ENCODE results near the gene CCDC137.

The CCDC137 gene

DNA sequence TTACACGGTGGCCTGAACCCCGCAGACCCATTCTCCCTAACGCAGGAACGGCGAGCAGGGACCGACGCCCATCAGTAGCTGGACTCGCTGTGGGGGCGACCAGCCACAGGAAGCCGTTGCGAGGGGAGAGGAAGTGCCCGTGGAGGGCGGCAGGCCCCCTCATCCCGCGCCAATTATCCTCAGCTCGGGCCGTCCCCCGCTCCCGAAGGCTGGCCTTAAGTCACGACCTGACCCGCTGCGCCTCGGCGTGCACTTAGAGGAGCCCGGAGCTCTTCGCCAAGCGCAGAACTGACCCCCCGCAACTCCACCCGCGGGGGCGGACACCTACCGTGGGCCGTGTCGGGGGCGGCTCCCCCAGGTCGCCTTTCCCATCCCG lies 16.7 kb downstream of the CCDC137 start:
- no peak for DNase-seq (ENCODE audit: low read depth, low spot score)

DNA sequence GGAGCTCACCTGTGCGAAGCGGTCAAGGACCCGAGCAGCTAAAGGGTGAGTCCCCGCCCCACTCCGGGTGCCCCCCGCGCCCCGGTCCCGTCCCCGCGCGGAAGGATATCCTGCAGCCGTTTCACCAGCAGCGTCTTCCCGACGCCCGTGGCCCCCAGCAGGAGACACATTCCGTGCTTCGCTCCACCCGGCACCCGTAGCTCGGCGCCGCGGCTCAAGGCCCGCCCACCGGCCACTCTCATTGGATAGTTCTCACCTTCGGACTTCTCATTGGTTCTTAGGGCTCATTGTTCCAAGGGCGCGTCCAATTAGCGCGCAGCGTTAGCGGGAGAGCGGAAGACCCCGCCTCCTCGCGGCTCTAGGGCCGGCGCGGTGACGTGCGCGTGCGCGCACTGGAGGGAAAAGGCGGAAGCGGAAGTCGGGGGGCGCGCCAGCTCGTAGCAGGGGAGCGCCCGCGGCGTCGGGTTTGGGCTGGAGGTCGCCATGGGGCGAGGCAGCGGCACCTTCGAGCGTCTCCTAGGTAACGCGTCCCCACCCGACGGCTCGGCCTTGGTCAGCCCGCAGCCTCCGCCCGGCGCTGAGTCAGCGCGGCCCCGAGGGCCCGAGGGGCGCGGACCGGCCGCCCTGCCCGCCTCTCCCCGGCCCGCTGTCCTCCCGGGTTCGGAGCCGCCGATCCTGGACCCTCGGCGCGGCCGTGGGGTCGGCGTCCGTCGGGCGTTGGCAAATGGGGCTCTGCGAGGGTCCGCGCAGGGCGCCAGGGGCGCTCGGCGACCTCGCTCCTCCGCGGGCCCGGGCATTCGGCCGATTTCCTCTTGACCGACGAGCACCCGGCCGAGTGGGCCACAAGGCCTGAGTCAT lies 17.3 kb downstream of the CCDC137 start, which contains the start of the genes ARL16 and HGS:
Gene ARL16 (minus strand): TSS at position 214 of the 858 bp plus-strand sequence. CDS start 44 bp downstream, at position 170.
Gene HGS (plus strand): TSS at position 428 of the 858 bp plus-strand sequence. CDS start 56 bp downstream, at position 484.
- peak; percentile 100 for DNase-seq (ENCODE audit: low read depth, low spot score)

DNA sequence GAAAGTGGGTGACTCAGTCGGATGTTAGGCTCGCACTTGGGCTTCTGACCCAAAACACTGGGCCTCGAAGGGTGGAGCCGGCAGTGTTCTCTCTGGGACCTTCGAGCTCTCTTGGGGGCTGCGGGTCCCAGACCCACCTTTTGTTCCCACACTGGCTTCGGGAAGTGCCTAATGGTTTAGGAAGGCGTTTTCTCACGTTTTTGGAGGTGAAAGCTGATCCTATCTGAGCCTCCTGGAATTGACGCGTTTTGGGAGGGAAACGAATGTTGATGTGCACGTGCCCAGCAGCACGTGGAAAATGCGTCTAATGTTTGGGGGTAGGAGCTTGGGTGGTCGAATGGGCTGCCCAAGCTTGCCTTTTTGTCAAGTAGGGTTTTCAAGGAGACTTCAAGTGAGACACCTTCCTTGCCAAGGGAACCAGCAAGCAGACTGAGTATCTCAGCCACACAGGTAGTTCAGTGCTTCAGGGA lies 17.9 kb downstream of the CCDC137 start:
- DNase-seq (ENCODE audit: low read depth, low spot score) = no peak

DNA sequence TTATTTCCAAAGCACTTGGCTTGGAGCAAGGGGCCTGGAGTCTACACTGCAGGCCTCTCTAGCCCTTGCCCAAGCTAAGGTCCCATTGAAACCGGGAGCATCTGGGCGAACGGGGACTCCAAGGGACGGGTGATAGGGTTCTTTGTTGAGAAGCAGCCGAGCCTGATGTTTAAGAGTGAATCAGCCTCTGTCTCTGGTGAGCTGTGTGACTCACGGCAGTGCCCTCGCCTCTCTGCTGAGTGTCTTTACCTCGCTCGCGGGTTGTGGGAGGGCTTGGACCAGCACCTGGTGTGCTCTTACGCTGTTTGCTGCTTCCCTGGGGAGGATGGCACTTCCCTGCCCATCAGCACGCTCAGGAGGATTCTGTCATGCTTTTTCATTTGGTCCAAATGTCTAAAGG lies 18.6 kb downstream of the CCDC137 start:
- peak; percentile 66 for DNase-seq (ENCODE audit: low read depth, low spot score)

GRCh38 chr17:81686614-81687013 lies 20.1 kb downstream of the CCDC137 start:
- DNase-seq (ENCODE audit: low read depth, low spot score) = no peak

- no peak for DNase-seq (ENCODE audit: low read depth, low spot score)
Measured at GRCh38 chr17:81687770-81688541, 21.4 kb downstream of the CCDC137 start.

DNA sequence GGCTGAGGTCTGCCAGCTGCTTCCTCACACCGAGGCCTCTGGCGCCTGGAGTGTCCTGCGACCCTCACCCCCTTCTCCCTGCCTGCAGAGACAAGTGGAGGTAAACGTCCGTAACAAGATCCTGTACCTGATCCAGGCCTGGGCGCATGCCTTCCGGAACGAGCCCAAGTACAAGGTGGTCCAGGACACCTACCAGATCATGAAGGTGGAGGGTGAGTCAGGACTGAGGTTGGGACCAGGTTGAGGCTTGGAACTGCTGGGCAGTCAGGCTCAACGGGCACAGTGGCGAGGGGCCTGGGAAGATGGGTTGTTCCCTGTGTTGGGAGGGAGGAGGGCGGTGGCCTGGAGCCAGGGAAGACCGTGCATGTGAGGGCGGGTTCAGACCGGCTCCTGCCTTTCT lies 22.1 kb downstream of the CCDC137 start:
- DNase-seq (ENCODE audit: low read depth, low spot score) = no peak

DNA sequence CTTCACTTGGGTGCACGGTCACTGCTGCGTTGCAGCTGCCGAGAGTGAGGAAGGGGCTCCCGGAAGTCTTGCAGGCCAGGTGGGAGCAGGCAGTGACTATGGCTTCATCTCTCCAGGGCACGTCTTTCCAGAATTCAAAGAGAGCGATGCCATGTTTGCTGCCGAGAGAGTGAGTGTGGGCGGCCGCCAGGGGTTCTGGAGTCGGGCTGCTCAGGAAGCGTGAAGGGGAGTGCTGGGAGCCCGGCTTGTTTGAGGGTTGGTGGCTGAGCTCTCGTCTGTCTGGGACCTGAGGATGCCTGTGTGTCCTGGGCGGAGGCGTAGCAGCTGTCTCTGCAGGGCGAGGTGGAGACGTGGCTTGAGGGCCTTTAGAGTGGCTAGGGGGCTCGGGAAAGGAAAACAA lies 23.5 kb downstream of the CCDC137 start:
- no peak for DNase-seq (ENCODE audit: low read depth, low spot score)

GRCh38 chr17:81690549-81690948 lies 24.0 kb downstream of the CCDC137 start:
- DNase-seq (ENCODE audit: low read depth, low spot score) = no peak

DNA sequence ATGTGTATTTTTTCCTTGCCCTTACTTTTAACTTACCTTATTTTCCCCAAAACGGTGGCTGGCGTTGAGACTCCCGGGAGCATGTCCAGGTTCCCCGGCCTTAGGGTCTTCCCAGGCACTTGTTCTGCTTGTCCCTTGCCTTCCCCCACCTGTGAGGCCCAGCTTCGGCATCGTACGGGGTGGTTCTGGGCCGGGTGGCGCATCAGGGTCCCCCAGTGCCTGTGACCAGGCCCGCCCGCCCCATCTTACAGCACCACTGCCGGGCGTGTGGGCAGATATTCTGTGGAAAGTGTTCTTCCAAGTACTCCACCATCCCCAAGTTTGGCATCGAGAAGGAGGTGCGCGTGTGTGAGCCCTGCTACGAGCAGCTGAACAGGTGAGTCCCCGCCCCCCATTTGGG lies 24.7 kb downstream of the CCDC137 start:
- DNase-seq (ENCODE audit: low read depth, low spot score) = no peak

GRCh38 chr17:81691608-81692007 lies 25.1 kb downstream of the CCDC137 start:
- DNase-seq (ENCODE audit: low read depth, low spot score) = no peak

DNA sequence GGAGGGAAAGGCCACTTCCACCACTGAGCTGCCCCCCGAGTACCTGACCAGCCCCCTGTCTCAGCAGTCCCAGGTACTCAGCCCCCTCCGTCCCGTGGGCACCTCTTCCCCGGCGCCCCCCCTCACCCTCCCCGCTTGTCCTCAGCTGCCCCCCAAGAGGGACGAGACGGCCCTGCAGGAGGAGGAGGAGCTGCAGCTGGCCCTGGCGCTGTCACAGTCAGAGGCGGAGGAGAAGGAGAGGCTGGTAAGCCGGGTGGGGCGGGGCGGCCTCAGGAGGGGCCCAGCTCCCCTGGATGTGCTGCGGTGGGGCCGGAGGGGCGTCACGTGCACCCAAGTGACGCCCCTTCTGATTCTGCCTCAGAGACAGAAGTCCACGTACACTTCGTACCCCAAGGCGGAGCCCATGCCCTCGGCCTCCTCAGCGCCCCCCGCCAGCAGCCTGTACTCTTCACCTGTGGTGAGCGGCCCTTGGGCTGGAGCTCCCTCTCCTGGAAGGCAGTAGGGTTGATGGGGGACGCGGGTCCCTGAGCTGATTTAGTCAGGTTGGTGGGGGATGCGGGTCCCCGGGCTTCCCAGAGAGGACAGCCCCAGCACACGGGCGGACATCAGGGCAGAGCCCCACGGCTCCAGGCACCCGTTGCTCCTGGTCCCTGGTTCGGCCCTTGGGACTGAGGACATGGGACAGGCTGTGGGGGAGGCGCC lies 27.1 kb downstream of the CCDC137 start:
- no peak for DNase-seq (ENCODE audit: low read depth, low spot score)

GRCh38 chr17:81694810-81695209 lies 28.3 kb downstream of the CCDC137 start:
- DNase-seq (ENCODE audit: low read depth, low spot score) = no peak

- DNase-seq (ENCODE audit: low read depth, low spot score) = no peak
Measured at GRCh38 chr17:81695211-81695610, 28.7 kb downstream of the CCDC137 start.

DNA sequence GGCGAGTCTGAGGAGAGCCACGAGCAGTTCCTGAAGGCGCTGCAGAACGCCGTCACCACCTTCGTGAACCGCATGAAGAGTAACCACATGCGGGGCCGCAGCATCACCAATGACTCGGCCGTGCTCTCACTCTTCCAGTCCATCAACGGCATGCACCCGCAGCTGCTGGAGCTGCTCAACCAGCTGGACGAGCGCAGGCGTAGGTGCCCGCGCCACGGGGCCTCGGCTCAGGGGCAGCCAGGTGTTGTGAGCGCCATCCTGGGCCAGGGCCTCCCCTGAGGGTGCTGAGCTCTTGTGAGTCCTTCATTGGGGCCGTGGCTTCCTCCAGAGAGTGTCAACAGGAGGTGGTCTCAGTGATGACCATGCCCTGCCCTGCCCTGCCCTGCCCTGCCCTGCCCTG lies 29.3 kb downstream of the CCDC137 start:
- DNase-seq (ENCODE audit: low read depth, low spot score) = no peak

DNA sequence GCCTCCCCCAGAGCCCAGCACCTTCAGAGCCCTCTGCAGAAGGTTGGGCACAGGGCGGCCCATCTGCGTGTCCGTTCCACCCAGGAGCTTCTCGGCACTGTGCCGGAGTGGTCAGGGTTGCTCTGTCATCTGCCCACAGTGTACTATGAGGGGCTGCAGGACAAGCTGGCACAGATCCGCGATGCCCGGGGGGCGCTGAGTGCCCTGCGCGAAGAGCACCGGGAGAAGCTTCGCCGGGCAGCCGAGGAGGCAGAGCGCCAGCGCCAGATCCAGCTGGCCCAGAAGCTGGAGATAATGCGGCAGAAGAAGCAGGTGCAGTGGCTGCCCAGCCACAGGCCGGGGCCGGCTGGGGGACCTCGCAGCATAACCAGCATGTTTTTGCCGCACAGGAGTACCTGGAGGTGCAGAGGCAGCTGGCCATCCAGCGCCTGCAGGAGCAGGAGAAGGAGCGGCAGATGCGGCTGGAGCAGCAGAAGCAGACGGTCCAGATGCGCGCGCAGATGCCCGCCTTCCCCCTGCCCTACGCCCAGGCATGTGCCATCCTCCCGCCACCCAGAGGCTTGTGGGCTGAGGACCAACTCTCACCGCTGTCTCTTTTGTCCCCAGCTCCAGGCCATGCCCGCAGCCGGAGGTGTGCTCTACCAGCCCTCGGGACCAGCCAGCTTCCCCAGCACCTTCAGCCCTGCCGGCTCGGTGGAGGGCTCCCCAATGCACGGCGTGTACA lies 29.8 kb downstream of the CCDC137 start:
- DNase-seq (ENCODE audit: low read depth, low spot score) = no peak

DNA sequence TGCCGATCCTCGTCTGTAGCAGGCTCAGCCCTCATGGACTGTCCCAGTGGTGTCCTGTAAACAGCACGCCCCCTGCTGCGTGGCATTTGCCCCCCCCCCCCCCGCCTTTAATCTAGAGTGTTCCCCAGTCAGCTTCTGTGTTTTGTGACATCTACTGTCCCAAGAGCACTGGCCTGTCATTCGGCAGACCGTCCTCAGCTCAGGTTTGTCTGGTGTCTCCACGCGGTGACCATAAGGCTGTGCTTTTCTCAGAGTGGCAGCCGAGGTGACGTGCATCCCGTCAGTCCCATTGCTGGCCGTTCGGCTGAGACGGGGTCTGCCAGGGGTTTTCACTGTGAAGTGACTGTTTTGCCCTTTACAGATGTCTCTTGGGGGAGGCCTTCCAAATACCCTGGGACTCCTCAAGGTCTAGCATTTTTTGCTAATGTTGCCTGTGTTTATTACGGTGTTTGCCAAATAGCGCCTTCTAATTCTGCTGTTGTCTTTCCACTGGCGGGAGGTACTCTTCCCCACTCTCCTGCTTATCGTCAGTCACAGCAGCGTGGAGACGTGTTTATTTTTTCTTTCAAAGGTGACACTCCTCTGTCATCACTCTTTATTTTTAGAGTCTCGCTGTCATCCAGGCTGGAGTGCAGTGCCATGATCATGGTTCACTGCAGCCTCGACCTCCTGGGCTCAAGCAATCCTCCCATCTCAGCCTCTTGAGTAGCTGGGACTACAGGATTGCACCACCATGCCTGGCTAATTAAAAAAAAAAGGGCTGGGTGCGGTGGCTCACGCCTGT lies 30.9 kb downstream of the CCDC137 start:
- DNase-seq (ENCODE audit: low read depth, low spot score) = no peak

- no peak for DNase-seq (ENCODE audit: low read depth, low spot score)
Measured at GRCh38 chr17:81700353-81701287, 34.1 kb downstream of the CCDC137 start.

All from astrocyte of the hippocampus (primary cell).